ENCODE data around the gene STAM2.
"Not testable (repeated sequence)": the region's sequence is repeated elsewhere in the genome, so short reads cannot be mapped to it uniquely, and the experiment has no call there.

STAM2 gene

GRCh38 chr2:152175368-152176112 lies at the start of gene STAM2:
Gene STAM2, minus strand, starts transcription at chr2:152175763. Its CDS starts 121 bp downstream, at chr2:152175642.
- peaks cover 3% of the 10 kb centered on the region for H3K9me3 Mint-ChIP-seq
- H3K4me3 Mint-ChIP-seq: peak within 1 kb of the TSS; percentile 97
- peak within 1 kb of the TSS; percentile 97 for H3K27ac Mint-ChIP-seq
- DNase-seq: peak; percentile 93
- CTCF ChIA-PET: interaction anchor here (0.6 to 3.9 kb wide), 15 partner anchors 10 to 518 kb away, joined by 3 to 31 read pairs (median 5); no protein-coding TSS in a partner anchor
- H3K36me3 Mint-ChIP-seq: peaks cover 7% of the 10 kb centered on the region
- H3K27me3 Mint-ChIP-seq: peaks cover 4% of the 10 kb centered on the region
- H3K4me1 Mint-ChIP-seq: peaks cover 37% of the 10 kb centered on the region

GRCh38 chr2:152223977-152224376 lies 48.4 kb upstream of the STAM2 start:
- Mint-ChIP-seq H3K9me3 (no peaks in the 10 kb centered on the region), H3K4me3 (no peak overlapping the region), H3K27ac (no peak overlapping the region), H3K27me3 (peaks cover 22% of the 10 kb centered on the region), H3K4me1 (no peaks in the 10 kb centered on the region), H3K36me3 (no peaks in the 10 kb centered on the region)
- DNase-seq: no peak
- CTCF ChIA-PET: no interaction called here

- H3K27ac Mint-ChIP-seq: no peak overlapping the region
- no peak for DNase-seq
- H3K27me3 Mint-ChIP-seq: peaks cover 22% of the 10 kb centered on the region
- H3K9me3 Mint-ChIP-seq: no peaks in the 10 kb centered on the region
- H3K4me1 Mint-ChIP-seq: no peaks in the 10 kb centered on the region
- no peak overlapping the region for H3K4me3 Mint-ChIP-seq
- CTCF ChIA-PET: interaction anchor here (0.6 kb wide), 1 partner anchor 95 kb away, joined by 3 read pairs; no protein-coding TSS in a partner anchor
- H3K36me3 Mint-ChIP-seq: no peaks in the 10 kb centered on the region
Observed at GRCh38 chr2:152222975-152223637, 47.5 kb upstream of the STAM2 start.

- no peaks in the 10 kb centered on the region for H3K9me3 Mint-ChIP-seq
- H3K4me3 Mint-ChIP-seq: no peak overlapping the region
- CTCF ChIA-PET: no interaction called here
- peaks cover 14% of the 10 kb centered on the region for H3K27me3 Mint-ChIP-seq
- no peaks in the 10 kb centered on the region for H3K4me1 Mint-ChIP-seq
- H3K27ac Mint-ChIP-seq: no peak overlapping the region
- no peak for DNase-seq
- no peaks in the 10 kb centered on the region for H3K36me3 Mint-ChIP-seq
Observed at GRCh38 chr2:152221839-152222238, 46.3 kb upstream of the STAM2 start.

GRCh38 chr2:152219077-152219828 lies 43.7 kb upstream of the STAM2 start:
- no peak for DNase-seq

GRCh38 chr2:152201466-152201830 lies 25.9 kb upstream of the STAM2 start:
- CTCF ChIA-PET: no interaction called here
- Mint-ChIP-seq H3K27ac (no peak overlapping the region), H3K9me3 (no peaks in the 10 kb centered on the region), H3K4me1 (no peaks in the 10 kb centered on the region), H3K4me3 (no peak overlapping the region), H3K27me3 (no peaks in the 10 kb centered on the region), H3K36me3 (no peaks in the 10 kb centered on the region)
- no peak for DNase-seq

More at GRCh38 chr2:152219077-152219828, 43.7 kb upstream of the STAM2 start:
- H3K27me3 Mint-ChIP-seq: peaks cover 14% of the 10 kb centered on the region
- H3K27ac Mint-ChIP-seq: no peak overlapping the region
- H3K4me3 Mint-ChIP-seq: no peak overlapping the region
- CTCF ChIA-PET: no interaction called here
- no peaks in the 10 kb centered on the region for H3K9me3 Mint-ChIP-seq
- no peaks in the 10 kb centered on the region for H3K4me1 Mint-ChIP-seq
- H3K36me3 Mint-ChIP-seq: no peaks in the 10 kb centered on the region

- no peaks in the 10 kb centered on the region for H3K4me1 Mint-ChIP-seq
- no peak overlapping the region for H3K4me3 Mint-ChIP-seq
- no peak overlapping the region for H3K27ac Mint-ChIP-seq
- no peaks in the 10 kb centered on the region for H3K9me3 Mint-ChIP-seq
- H3K27me3 Mint-ChIP-seq: peaks cover 3% of the 10 kb centered on the region
- H3K36me3 Mint-ChIP-seq: no peaks in the 10 kb centered on the region
- no peak for DNase-seq
- CTCF ChIA-PET: no interaction called here
Observed at GRCh38 chr2:152200565-152201465, 25.3 kb upstream of the STAM2 start.

- H3K4me1 Mint-ChIP-seq: no peaks in the 10 kb centered on the region
- H3K4me3 Mint-ChIP-seq: no peak overlapping the region
- H3K27me3 Mint-ChIP-seq: peaks cover 10% of the 10 kb centered on the region
- no peak overlapping the region for H3K27ac Mint-ChIP-seq
- CTCF ChIA-PET: interaction anchor here (0.5 kb wide), 1 partner anchor 1840 kb away, joined by 3 read pairs; no protein-coding TSS in a partner anchor
- no peak for DNase-seq
- H3K9me3 Mint-ChIP-seq: no peaks in the 10 kb centered on the region
- no peaks in the 10 kb centered on the region for H3K36me3 Mint-ChIP-seq
Observed at GRCh38 chr2:152200101-152200500, 24.5 kb upstream of the STAM2 start.

GRCh38 chr2:152198499-152198898 lies 22.9 kb upstream of the STAM2 start:
- Mint-ChIP-seq H3K4me1 (no peaks in the 10 kb centered on the region), H3K36me3 (no peaks in the 10 kb centered on the region), H3K27ac (no peak overlapping the region), H3K27me3 (peaks cover 10% of the 10 kb centered on the region), H3K9me3 (no peaks in the 10 kb centered on the region), H3K4me3 (no peak overlapping the region)
- CTCF ChIA-PET: no interaction called here
- DNase-seq: no peak

GRCh38 chr2:152197508-152198284 lies 22.1 kb upstream of the STAM2 start:
- CTCF ChIA-PET, H3K4me1 Mint-ChIP-seq, H3K4me3 Mint-ChIP-seq, H3K36me3 Mint-ChIP-seq, H3K9me3 Mint-ChIP-seq, H3K27ac Mint-ChIP-seq, DNase-seq, H3K27me3 Mint-ChIP-seq: not testable (repeated sequence)

- H3K27me3 Mint-ChIP-seq: peaks cover 10% of the 10 kb centered on the region
- peaks cover 3% of the 10 kb centered on the region for H3K9me3 Mint-ChIP-seq
- H3K27ac Mint-ChIP-seq: no peak overlapping the region
- CTCF ChIA-PET: interaction anchor here (1.1 to 2.3 kb wide), 2 partner anchors 438 to 446 kb away, joined by 3 to 12 read pairs; no protein-coding TSS in a partner anchor
- H3K4me3 Mint-ChIP-seq: no peak overlapping the region
- peak; percentile 41 for DNase-seq
- peaks cover 5% of the 10 kb centered on the region for H3K4me1 Mint-ChIP-seq
- no peaks in the 10 kb centered on the region for H3K36me3 Mint-ChIP-seq
Observed at GRCh38 chr2:152189622-152190495, 14.3 kb upstream of the STAM2 start.

- not testable (repeated sequence) for H3K27ac Mint-ChIP-seq, H3K4me3 Mint-ChIP-seq, H3K9me3 Mint-ChIP-seq, DNase-seq, H3K36me3 Mint-ChIP-seq
- peaks cover 18% of the 10 kb centered on the region for H3K4me1 Mint-ChIP-seq
- peaks cover 38% of the 10 kb centered on the region for H3K27me3 Mint-ChIP-seq
- CTCF ChIA-PET: interaction anchor here (0.9 to 1.7 kb wide), 4 partner anchors 11 to 449 kb away, joined by 3 to 7 read pairs (median 4); partner anchors contain the start of gene STAM2
Observed at GRCh38 chr2:152186808-152187207, 11.2 kb upstream of the STAM2 start.

All from activated naive CD4-positive, alpha-beta T cell treated with anti-CD3 and anti-CD28 coated beads, Interleukin-2, amount 10 ng/mL, durations not matched to agents 7 days and 5 days (primary cell).